IPS DF 4.7 (cell line): ENCODE results near the gene BAAT.
"Not testable (repeated sequence)": the region's sequence is repeated elsewhere in the genome, so short reads cannot be mapped to it uniquely, and the experiment has no call there.

Source experiments
- DNase-seq: peaks from one replicate; pipeline ENCODE4 v3.0.0-alpha.2; 2013; ENCODE audit warnings: low spot score; ENCODE audit errors: extremely low read depth

BAAT gene

GRCh38 chr9:101365181-101365580, 19.6 kb downstream of the BAAT start:
- no peak for DNase-seq

GRCh38 chr9:101362450-101362849, 22.4 kb downstream of the BAAT start:
- DNase-seq = no peak

GRCh38 chr9:101360647-101361046, 24.2 kb downstream of the BAAT start:
- DNase-seq = no peak

- DNase-seq = no peak
These were observed 25.1 kb downstream of the BAAT start for GRCh38 chr9:101359679-101360078.

- DNase-seq = no peak
These were observed 28.2 kb downstream of the BAAT start for GRCh38 chr9:101356619-101357018.

GRCh38 chr9:101354765-101355708, 29.8 kb downstream of the BAAT start:
- no peak for DNase-seq

GRCh38 chr9:101354143-101354764, 30.6 kb downstream of the BAAT start:
- no peak for DNase-seq

- no peak for DNase-seq
These were observed 31.1 kb downstream of the BAAT start for GRCh38 chr9:101353683-101354082.

- no peak for DNase-seq
These were observed 31.8 kb downstream of the BAAT start for GRCh38 chr9:101352892-101353463.

GRCh38 chr9:101350285-101350684, 34.5 kb downstream of the BAAT start:
- no peak for DNase-seq

- DNase-seq = no peak
These were observed 42.2 kb downstream of the BAAT start for GRCh38 chr9:101342595-101342994.

- no peak for DNase-seq
These were observed 42.8 kb downstream of the BAAT start for GRCh38 chr9:101341958-101342357.

GRCh38 chr9:101337237-101337636, 47.6 kb downstream of the BAAT start:
- no peak for DNase-seq

- no peak for DNase-seq
These were observed 48.7 kb downstream of the BAAT start for GRCh38 chr9:101336091-101336490.

GRCh38 chr9:101333926-101334702, 50.7 kb downstream of the BAAT start:
- no peak for DNase-seq

- no peak for DNase-seq
These were observed 51.3 kb downstream of the BAAT start for GRCh38 chr9:101333490-101333889.

- DNase-seq = no peak
These were observed 52.4 kb downstream of the BAAT start for GRCh38 chr9:101332362-101332761.

- not testable (repeated sequence) for DNase-seq
These were observed 57.3 kb downstream of the BAAT start for GRCh38 chr9:101327422-101327909.

- DNase-seq = no peak
These were observed 58.3 kb downstream of the BAAT start for GRCh38 chr9:101326501-101326900.

- DNase-seq = no peak
These were observed 58.8 kb downstream of the BAAT start for GRCh38 chr9:101326035-101326434.

- no peak for DNase-seq
These were observed 59.8 kb downstream of the BAAT start for GRCh38 chr9:101325053-101325452.
